GM12874 (cell line): ENCODE data around the gene ARID3C.

Experiments used
- TF ChIP-seq, protein P1 (sequence below): IDR thresholded peaks from 2 replicates; pipeline ENCODE4 v1.5.1; 2011; ENCODE audit warnings: low read depth, mild to moderate bottlenecking, control low read depth, low read length, moderate library complexity; ENCODE audit not compliant: insufficient read depth

Gene ARID3C

DNA sequence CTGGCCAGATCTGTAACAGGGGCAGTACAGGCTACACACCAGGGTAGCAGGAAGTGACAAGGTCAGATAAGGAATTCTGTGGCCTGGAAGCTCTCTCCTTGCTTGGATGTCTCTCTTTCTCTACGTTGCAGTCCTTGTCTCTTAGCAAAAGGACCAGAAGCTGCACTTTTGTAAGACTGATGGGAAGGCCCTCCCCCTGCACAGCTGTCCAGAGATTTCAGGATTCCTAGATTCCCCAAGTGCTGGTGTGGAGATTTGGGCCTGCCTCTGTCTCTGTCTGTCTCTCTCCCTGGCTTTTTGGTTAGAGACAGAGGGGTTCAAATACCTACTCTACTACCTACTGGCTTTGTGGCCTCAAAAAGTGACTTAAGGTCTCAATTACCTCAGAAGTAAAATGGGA, 29.3 kb downstream of the ARID3C start:
- TF ChIP-seq, protein P1, sequence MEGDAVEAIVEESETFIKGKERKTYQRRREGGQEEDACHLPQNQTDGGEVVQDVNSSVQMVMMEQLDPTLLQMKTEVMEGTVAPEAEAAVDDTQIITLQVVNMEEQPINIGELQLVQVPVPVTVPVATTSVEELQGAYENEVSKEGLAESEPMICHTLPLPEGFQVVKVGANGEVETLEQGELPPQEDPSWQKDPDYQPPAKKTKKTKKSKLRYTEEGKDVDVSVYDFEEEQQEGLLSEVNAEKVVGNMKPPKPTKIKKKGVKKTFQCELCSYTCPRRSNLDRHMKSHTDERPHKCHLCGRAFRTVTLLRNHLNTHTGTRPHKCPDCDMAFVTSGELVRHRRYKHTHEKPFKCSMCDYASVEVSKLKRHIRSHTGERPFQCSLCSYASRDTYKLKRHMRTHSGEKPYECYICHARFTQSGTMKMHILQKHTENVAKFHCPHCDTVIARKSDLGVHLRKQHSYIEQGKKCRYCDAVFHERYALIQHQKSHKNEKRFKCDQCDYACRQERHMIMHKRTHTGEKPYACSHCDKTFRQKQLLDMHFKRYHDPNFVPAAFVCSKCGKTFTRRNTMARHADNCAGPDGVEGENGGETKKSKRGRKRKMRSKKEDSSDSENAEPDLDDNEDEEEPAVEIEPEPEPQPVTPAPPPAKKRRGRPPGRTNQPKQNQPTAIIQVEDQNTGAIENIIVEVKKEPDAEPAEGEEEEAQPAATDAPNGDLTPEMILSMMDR = no peak

DNA sequence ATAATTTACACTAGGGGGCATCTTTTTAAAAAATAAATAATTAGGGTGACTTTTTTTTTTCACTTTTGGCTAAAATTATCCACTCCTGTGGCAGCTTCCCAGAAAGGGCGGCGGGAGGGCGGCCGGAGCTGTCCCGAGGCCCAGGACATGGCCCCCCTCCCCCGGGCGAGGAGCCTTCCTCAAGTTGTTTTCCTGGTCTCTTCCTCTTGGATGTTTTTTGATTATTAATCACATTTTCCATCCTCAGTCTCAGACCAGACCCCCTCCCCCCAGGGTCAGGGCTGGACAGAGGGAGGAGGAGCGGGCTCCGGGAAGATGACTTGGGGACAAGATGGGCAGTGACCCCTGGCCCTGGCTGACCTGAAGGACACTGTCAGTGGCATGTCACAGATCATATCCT, 34.7 kb downstream of the ARID3C start:
- TF ChIP-seq, protein P1 = no peak

DNA sequence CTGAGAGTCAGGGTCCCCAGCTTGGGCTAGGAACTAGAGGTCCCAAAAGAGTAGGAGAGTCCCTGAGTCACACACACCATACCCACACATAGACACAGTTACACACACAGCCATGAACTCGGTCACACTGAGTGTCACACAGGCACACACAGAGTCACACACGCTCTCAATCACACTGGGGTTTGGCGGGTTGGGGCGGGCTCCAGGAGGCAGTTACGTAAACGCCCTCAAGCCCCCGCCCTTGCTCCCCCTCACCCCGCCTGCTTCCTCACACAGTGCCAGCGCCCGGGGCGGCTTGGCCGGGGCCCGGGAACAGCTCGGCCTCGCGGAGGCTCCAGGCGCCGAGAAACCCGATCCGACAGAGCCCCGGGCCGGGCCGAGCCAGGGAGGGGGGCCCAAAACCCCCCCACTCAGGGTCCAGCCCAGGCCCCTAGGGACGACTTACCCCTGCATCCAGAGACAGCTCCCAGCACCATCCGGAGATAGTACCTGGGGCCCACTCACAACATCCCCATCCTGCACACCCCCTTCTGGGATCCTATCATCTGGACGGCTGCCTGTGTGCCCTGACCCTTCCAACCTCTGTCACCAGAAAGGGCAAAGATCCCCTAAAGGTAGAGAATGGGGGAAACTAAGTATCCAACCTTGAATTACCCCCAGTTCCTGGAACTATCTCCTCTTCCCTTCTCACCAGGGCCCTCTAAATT, 35.8 kb downstream of the ARID3C start:
- TF ChIP-seq, protein P1 = no peak

DNA sequence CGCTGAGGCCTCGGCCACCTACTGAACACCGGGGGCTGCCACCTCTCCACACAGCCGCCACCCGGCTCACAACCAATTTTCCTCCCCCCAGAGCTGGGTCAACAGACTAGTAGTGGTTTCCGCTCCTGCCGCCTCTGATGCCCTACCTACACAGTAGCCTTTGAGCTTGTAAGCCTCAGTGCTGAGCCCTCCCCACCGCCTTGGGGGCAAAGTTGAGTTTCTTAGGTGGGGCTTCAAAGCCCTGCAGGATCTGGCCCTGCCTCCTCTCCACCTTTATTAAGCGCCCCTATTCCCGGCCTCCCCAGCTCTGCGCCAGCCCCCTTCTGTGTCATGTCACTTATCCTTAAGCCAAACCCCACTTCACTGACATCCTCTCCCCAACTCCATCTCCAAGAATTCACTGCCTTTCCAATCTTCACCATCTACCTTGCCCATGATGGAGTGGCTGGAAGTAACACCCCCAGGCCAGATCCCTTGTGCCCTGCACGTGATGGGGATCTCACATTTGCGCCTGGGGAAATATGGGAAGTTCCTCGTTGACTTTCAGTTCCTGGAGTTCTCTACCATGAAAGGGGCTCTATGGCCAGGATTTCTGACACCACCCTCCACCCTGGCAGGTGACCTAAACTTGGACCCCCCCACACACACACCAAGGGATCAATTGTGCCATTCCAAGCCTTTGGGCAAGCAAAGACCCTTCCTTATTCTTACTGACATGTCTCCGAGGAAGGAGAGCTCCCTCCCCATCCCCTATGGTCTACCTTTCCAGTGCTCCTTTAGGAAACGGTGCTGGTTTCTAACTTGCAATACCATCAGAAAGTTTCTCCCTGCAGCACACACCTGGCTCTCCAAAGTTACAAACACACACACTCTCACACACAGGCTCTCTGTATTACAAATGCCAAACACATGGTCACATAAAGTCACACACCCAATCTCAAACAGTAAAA, 36.7 kb downstream of the ARID3C start:
- TF ChIP-seq, protein P1 = no peak

DNA sequence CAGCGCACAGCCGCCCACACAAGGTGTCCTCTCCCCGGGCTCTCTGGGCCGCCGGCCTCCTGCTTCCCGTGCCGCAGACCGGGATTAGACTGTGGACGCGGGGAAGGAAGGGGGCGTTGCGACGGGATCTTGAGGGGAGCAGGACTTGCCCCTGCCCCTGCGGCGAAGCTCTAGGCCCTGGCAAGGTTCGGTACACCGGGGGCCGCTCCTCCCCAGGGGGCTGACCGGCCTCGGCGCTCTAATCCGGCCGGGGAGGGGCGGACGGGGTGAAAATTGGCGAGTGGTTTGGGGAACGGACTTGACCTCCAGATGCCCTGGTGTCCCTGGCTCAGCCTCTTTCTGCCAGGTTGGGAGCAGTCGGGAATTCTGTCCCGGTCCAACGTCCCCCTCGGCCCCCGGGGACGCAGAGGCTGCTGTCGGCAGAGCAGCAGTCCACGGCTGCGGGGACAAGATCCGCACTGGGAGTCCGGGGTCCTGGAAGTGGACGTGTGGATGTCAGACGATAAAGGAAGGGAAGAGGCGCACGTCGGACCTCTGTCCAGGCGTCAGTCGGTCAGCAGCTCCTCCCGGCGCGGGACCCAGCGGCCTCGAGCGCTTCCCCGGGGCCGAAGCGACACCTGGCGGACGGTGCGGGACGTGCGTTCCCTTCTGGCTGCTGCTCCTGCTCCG, 37.5 kb downstream of the ARID3C start:
- TF ChIP-seq, protein P1 = peak; percentile 98

DNA sequence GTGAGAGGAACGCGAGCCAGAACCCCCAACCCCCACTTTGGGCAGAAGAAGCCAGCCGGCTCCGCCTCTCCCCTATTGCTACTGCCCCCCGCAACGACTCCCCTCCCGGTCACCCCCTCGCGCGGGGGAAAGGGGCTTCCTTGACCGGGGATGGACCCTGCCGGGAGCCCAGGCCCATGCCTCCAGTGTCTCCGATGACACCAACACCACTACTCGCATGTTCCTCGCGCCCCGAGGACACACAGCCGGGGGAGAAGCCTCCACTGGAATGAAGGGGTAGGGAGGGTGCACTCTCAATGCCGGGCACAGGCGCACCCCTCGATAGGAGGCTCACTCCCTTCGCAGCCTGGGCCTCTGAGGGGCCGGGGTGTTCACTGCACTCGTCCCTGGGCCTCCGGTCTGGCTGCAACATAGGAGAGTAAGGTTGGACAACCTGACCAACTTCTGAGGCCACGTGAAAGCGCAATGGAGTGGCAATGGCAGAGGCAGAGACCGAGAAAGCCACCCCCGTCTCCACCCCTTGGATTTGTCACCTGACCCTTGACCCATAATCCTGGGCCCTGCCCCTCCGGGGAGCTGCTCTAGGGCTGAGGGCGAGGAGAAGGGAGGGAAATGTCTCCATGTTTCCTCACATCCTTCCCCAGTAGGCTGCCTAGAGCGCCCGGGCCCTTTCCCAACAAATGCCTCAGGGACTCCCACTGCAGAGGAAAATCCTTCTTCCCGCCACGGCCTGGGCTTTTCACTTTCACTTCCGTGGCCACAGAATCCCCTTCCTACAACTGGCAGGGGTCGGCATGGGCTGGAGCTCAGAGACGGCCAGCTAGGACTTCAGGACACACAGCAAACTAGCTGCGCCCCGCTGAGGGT, 38.3 kb downstream of the ARID3C start:
- TF ChIP-seq, protein P1 = no peak
